Muscle of leg (tissue), 11 donors: ENCODE results near the gene GBP1. TPM values are rescaled to one million over a fixed set of nuclear protein-coding genes. Genes with fewer than 3 reads are reported as not detected.
"Not testable (repeated sequence)": the region's sequence is repeated elsewhere in the genome, so short reads cannot be mapped to it uniquely, and the experiment has no call there.

ENCODE experiments used
- DNase-seq: peaks from one replicate; pipeline ENCODE4 v3.0.0; 2013
- H3K27ac ChIP-seq: one replicate; pipeline ENCODE4 v1.5.1; 2013; ENCODE audit warnings: mild to moderate bottlenecking, low read length, control low read depth
- H3K27me3 ChIP-seq: one replicate; pipeline ENCODE4 v1.6.1; 2013; ENCODE audit warnings: low read length; ENCODE audit not compliant: control insufficient read depth, insufficient read depth
- H3K36me3 ChIP-seq: one replicate; pipeline ENCODE4 v1.6.1; 2013; ENCODE audit warnings: low read length; ENCODE audit not compliant: control insufficient read depth, insufficient read depth
- H3K4me1 ChIP-seq: one replicate; pipeline ENCODE4 v1.6.1; 2013; ENCODE audit warnings: low read length; ENCODE audit not compliant: control insufficient read depth, insufficient read depth
- H3K4me3 ChIP-seq: one replicate; pipeline ENCODE4 v1.5.1; 2013; ENCODE audit warnings: low read length, control low read depth
- H3K9me3 ChIP-seq: replicated peaks from 2 replicates; pipeline ENCODE4 v1.6.1; 2013; ENCODE audit warnings: low read depth, low read length; ENCODE audit not compliant: control insufficient read depth
- WGBS: methylation state at CpG from one replicate; pipeline ENCODE4 v1.1.5; 2013; ENCODE audit warnings: missing lambda C conversion rate; ENCODE audit not compliant: insufficient coverage; 5-methylcytosine and 5-hydroxymethylcytosine counted together
- polyA plus RNA-seq, 8 donors: library from polyadenylated mRNA; unstranded; fragments of 120-200 nt; gene quantifications; one replicate each; pipeline versions ENCODE4 v1.2.1 to v1.2.3, GENCODE V29; 2013; ENCODE audit warnings: inconsistent platforms in 1 of 8, low replicate concordance in 1 of 8; ENCODE audit not compliant: insufficient read length in 8 of 8, insufficient read depth in 1 of 8
- total RNA-seq: library from RNA; stranded (reverse); fragments of 120-200 nt; gene quantifications from one replicate; pipeline ENCODE4 v1.2.4, GENCODE V29; 2013

Gene GBP1
- total and polyA plus RNA-seq, 9 donors: 3.0 to 7.8 (median 6.0) TPM

GRCh38 chr1:89063094-89063493 lies 1.9 kb downstream of the GBP1 start:
- Histone ChIP-seq H3K27me3 (no peaks in the 10 kb centered on the region), H3K36me3 (no peaks in the 10 kb centered on the region), H3K4me3 (no peak overlapping the region), H3K4me1 (peaks cover 2% of the 10 kb centered on the region), H3K27ac (no peak overlapping the region), H3K9me3 (no peaks in the 10 kb centered on the region)
- DNase-seq: no peak
- 90% methylated on average over 2 of the region's 3 CpGs for whole genome bisulfite sequencing

GRCh38 chr1:89060091-89060490 lies 4.9 kb downstream of the GBP1 start:
- peaks cover 8% of the 10 kb centered on the region for H3K36me3 ChIP-seq
- H3K9me3 ChIP-seq: no peaks in the 10 kb centered on the region
- DNase-seq: no peak
- H3K4me3 ChIP-seq: no peak overlapping the region
- WGBS: no CpG with 5 or more reads among the region's 5 CpGs
- H3K27ac ChIP-seq: no peak overlapping the region
- H3K4me1 ChIP-seq: no peaks in the 10 kb centered on the region
- no peaks in the 10 kb centered on the region for H3K27me3 ChIP-seq

- WGBS: no CpG with 5 or more reads among the region's 1 CpG
- H3K4me1 ChIP-seq: no peaks in the 10 kb centered on the region
- no peaks in the 10 kb centered on the region for H3K27me3 ChIP-seq
- H3K36me3 ChIP-seq: peaks cover 13% of the 10 kb centered on the region
- H3K9me3 ChIP-seq: no peaks in the 10 kb centered on the region
- no peak overlapping the region for H3K4me3 ChIP-seq
- DNase-seq: no peak
- H3K27ac ChIP-seq: no peak overlapping the region
Measured at GRCh38 chr1:89051955-89052312, 13.1 kb downstream of the GBP1 start.

- Histone ChIP-seq H3K27me3 (no peaks in the 10 kb centered on the region), H3K4me1 (no peaks in the 10 kb centered on the region), H3K36me3 (peaks cover 11% of the 10 kb centered on the region), H3K9me3 (no peaks in the 10 kb centered on the region), H3K4me3 (no peak overlapping the region), H3K27ac (no peak overlapping the region)
- WGBS: 85% methylated on average over 5 of the region's 9 CpGs
- no peak for DNase-seq
Measured at GRCh38 chr1:89051300-89051954, 13.6 kb downstream of the GBP1 start.

GRCh38 chr1:89050649-89051033 lies 14.4 kb downstream of the GBP1 start:
- 96% methylated on average over 11 of the region's 11 CpGs for WGBS
- Histone ChIP-seq H3K36me3 (peaks cover 11% of the 10 kb centered on the region), H3K4me3 (no peak overlapping the region), H3K27me3 (no peaks in the 10 kb centered on the region), H3K27ac (no peak overlapping the region), H3K9me3 (no peaks in the 10 kb centered on the region), H3K4me1 (no peaks in the 10 kb centered on the region)
- no peak for DNase-seq

GRCh38 chr1:89049901-89050648 lies 14.9 kb downstream of the GBP1 start:
- not testable (repeated sequence) for H3K9me3 ChIP-seq, H3K27ac ChIP-seq, H3K27me3 ChIP-seq, H3K4me1 ChIP-seq, DNase-seq, H3K4me3 ChIP-seq
- peaks cover 11% of the 10 kb centered on the region for H3K36me3 ChIP-seq
- WGBS: 72% methylated on average over 9 of the region's 9 CpGs

GRCh38 chr1:89049187-89049586 lies 15.8 kb downstream of the GBP1 start:
- no CpG with 5 or more reads among the region's 4 CpGs for WGBS
- not testable (repeated sequence) for H3K9me3 ChIP-seq, H3K4me1 ChIP-seq, H3K27ac ChIP-seq, H3K4me3 ChIP-seq, H3K36me3 ChIP-seq, H3K27me3 ChIP-seq, DNase-seq

- H3K27me3 ChIP-seq: no peaks in the 10 kb centered on the region
- no peaks in the 10 kb centered on the region for H3K4me1 ChIP-seq
- no peak overlapping the region for H3K4me3 ChIP-seq
- WGBS: no CpG with 5 or more reads among the region's 3 CpGs
- no peak for DNase-seq
- H3K9me3 ChIP-seq: peaks cover 7% of the 10 kb centered on the region
- peaks cover 4% of the 10 kb centered on the region for H3K36me3 ChIP-seq
- H3K27ac ChIP-seq: no peak overlapping the region
Measured at GRCh38 chr1:89047734-89048133, 17.3 kb downstream of the GBP1 start.

GRCh38 chr1:89046318-89047183 lies 18.5 kb downstream of the GBP1 start:
- 86% methylated on average over 3 of the region's 6 CpGs for WGBS
- not testable (repeated sequence) for H3K27me3 ChIP-seq, H3K27ac ChIP-seq, H3K4me1 ChIP-seq, H3K4me3 ChIP-seq, H3K36me3 ChIP-seq, DNase-seq, H3K9me3 ChIP-seq
